GM12878 (cell line): Measurements from ENCODE around the gene FBXO5. TPM values are rescaled to one million over a fixed set of nuclear protein-coding genes. Genes with fewer than 3 reads are reported as not detected.
"Not testable (repeated sequence)": the region's sequence is repeated elsewhere in the genome, so short reads cannot be mapped to it uniquely, and the experiment has no call there.

ENCODE experiments used
- ATAC-seq: fragments of 200-7000 bp; cut with Tn5 transposase; 3 replicates; pipeline ENCODE4 v1.9.1; 2020; ENCODE audit warnings: mild to moderate bottlenecking, moderate library complexity
- BruUV-seq: library from RNA; stranded (reverse); fragments of 400-500 nt; replicated peaks from 2 replicates; lab custom pipeline; 2021; lab: Mats Ljungman, UMichigan
- CTCF ChIA-PET: fragments of 300-600 bp; sonication (Branson Sonifier 250); formaldehyde crosslinking; extraction: SDS; loops from one replicate; lab custom pipeline; 2021; ENCODE audit warnings: inconsistent platforms; lab: Yijun Ruan, JAX
- POLR2A ChIA-PET: fragments of 350-600 bp; formaldehyde crosslinking; extraction: SDS; loops from one replicate; lab custom pipeline; 2021; ENCODE audit warnings: inconsistent platforms; lab: Charles Lee
- RAD21 ChIA-PET: fragments of 300-600 bp; sonication (Branson Sonifier 250); formaldehyde crosslinking; loops from one replicate; lab custom pipeline; 2023; ENCODE audit warnings: antibody characterized with exemption; ENCODE audit not compliant: unreplicated experiment; lab: Charles Lee
- SMC1A ChIA-PET: fragments of 300-600 bp; sonication (Branson Sonifier 250); formaldehyde crosslinking; loops from one replicate; lab custom pipeline; 2023; ENCODE audit not compliant: unreplicated experiment, uncharacterized antibody; lab: Charles Lee
- DNase-seq: peaks from one replicate; pipeline ENCODE4 v3.0.0-alpha.2; 2011; ENCODE audit warnings: low read depth, low spot score
- FAIRE-seq: peaks from 3 replicates; lab custom pipeline; 2011; peaks lifted over from hg19 to GRCh38; lab: Jason Lieb, UNC
- H2AFZ ChIP-seq: 2 replicates; pipeline ENCODE4 v1.6.0; 2011; ENCODE audit warnings: low read depth, low read length, control low read depth; ENCODE audit not compliant: control insufficient read depth
- H3K27ac ChIP-seq: 2 replicates; pipeline ENCODE4 v1.5.1; 2011; ENCODE audit warnings: control low read depth; ENCODE audit not compliant: control insufficient read depth, insufficient read depth
- H3K27me3 ChIP-seq, 2 experiments: replicated peaks in 1 of 2; 2 replicates each; pipeline versions ENCODE4 v1.6.0 to v1.6.1; 2011; ENCODE audit warnings: low read length in 1 of 2; ENCODE audit not compliant: control insufficient read depth in 2 of 2, insufficient read depth in 2 of 2
- H3K36me3 ChIP-seq, 2 experiments: 2 replicates each; pipeline ENCODE4 v1.5.1; 2011; ENCODE audit warnings: low read length in 1 of 2; ENCODE audit not compliant: control insufficient read depth in 2 of 2, insufficient read depth in 2 of 2
- H3K4me1 ChIP-seq: 2 replicates; pipeline ENCODE4 v1.6.1; 2011; ENCODE audit warnings: mild to moderate bottlenecking, low read length, moderate library complexity, mixed read lengths; ENCODE audit not compliant: control insufficient read depth, insufficient read depth
- H3K4me2 ChIP-seq: 2 replicates; pipeline ENCODE4 v1.6.0; 2011; ENCODE audit warnings: control low read depth; ENCODE audit not compliant: control insufficient read depth, insufficient read depth
- H3K4me3 ChIP-seq: fragments of 200-600 bp; sonication (generic); 2 replicates; pipeline ENCODE4 v1.5.1; 2016
- H3K79me2 ChIP-seq: 2 replicates; pipeline ENCODE4 v1.6.0; 2011; ENCODE audit warnings: low read length; ENCODE audit not compliant: control insufficient read depth, insufficient read depth
- H3K9ac ChIP-seq: 2 replicates; pipeline ENCODE4 v1.8.0; 2011; ENCODE audit warnings: low read length, control low read depth, mixed read lengths; ENCODE audit not compliant: control insufficient read depth, insufficient read depth
- H3K9me3 ChIP-seq: replicated peaks from 3 replicates; pipeline ENCODE4 v1.5.1; 2011; ENCODE audit warnings: mild to moderate bottlenecking, low read length; ENCODE audit not compliant: control insufficient read depth, insufficient read depth
- H4K20me1 ChIP-seq: 2 replicates; pipeline ENCODE4 v1.6.0; 2011; ENCODE audit not compliant: control insufficient read depth, insufficient read depth
- ASH2L ChIP-seq: fragments of 300-600, 200-600 bp; sonication (generic); IDR thresholded peaks from 2 replicates; pipeline ENCODE4 v1.6.1; 2017; ENCODE audit warnings: low read depth, mild to moderate bottlenecking, borderline replicate concordance
- ESRRA ChIP-seq: IDR thresholded peaks from 2 replicates; pipeline ENCODE4 v1.6.1; 2012; ENCODE audit warnings: mild to moderate bottlenecking, low read length, improper control_type of control experiment
- SIN3A ChIP-seq: IDR thresholded peaks from 2 replicates; pipeline ENCODE4 v1.6.1; 2012; ENCODE audit warnings: low read depth, low read length, improper control_type of control experiment
- YBX1 ChIP-seq: fragments of 450-650 bp; IDR thresholded peaks from 2 replicates; pipeline ENCODE4 v1.6.1; 2016; ENCODE audit warnings: antibody characterized with exemption
- YY1 ChIP-seq: IDR thresholded peaks from 2 replicates; pipeline ENCODE4 v1.6.1; 2011; ENCODE audit warnings: low read depth, mild to moderate bottlenecking, low read length
- ZNF384 ChIP-seq: IDR thresholded peaks from 2 replicates; pipeline ENCODE4 v1.6.1; 2012; ENCODE audit warnings: low read depth, mild to moderate bottlenecking, low read length, improper control_type of control experiment, borderline replicate concordance
- ZZZ3 ChIP-seq: IDR thresholded peaks from 2 replicates; pipeline ENCODE4 v1.6.1; 2011; ENCODE audit warnings: low read depth; ENCODE audit not compliant: control insufficient read depth, insufficient read length
- WGBS: methylation state at CpG from one replicate; pipeline ENCODE4 v1.1.6; 2016; ENCODE audit warnings: low lambda C conversion rate; ENCODE audit not compliant: insufficient replicate concordance, insufficient coverage; ENCODE audit errors: missing lambda C conversion rate; 5-methylcytosine and 5-hydroxymethylcytosine counted together
- in situ Hi-C: fragments of 300-500 bp; cut with MboI; formaldehyde crosslinking; loops from 9 replicates; pipeline ENCODE4 v1.14.3; 2018; ENCODE audit warnings: mixed read lengths
- intact Hi-C: fragments of 100-400 bp; cut with micrococcal nuclease; formaldehyde crosslinking; loops from one replicate; pipeline ENCODE4 v1.14.2; 2022; ENCODE audit not compliant: unreplicated experiment
- polyA plus RNA-seq, 11 experiments: library from polyadenylated mRNA; depleted of rRNA in 4 of 11; unstranded in 6 of 11; stranded (reverse) in 5 of 11; fragments of >200 nt; fragmentation: Nextera tagmentation in 4 of 11; fragmentation: Illumina TruSeq in 1 of 11; extraction: Ambion mirVana in 4 of 11; extraction: Trizol in 1 of 11; gene quantifications; 1 replicate in 1 of 11; 2 replicates in 10 of 11; pipeline versions ENCODE4 v1.2.1 to v1.2.3, GENCODE V29; 2011 to 2016; ENCODE audit warnings: inconsistent platforms in 2 of 11, missing spikeins in 2 of 11, low read depth in 1 of 11
- total RNA-seq, 4 experiments: library from RNA; depleted of rRNA in 3 of 4; stranded (reverse); fragments of >200 nt in 3 of 4; fragmentation: Illumina TruSeq in 1 of 4; extraction: Trizol in 1 of 4; gene quantifications; 2 replicates each; pipeline versions ENCODE4 v1.2.1 to v1.2.3, GENCODE V29; 2013 to 2021
- TF ChIP-seq, protein P1 (sequence below): fragments of 450-650 bp; IDR thresholded peaks from 2 replicates; pipeline ENCODE4 v1.6.1; 2014; ENCODE audit warnings: mild to moderate bottlenecking
- TF ChIP-seq, protein P2 (sequence below): fragments of 450-650 bp; IDR thresholded peaks from 2 replicates; pipeline ENCODE4 v1.6.1; 2018; ENCODE audit warnings: mild to moderate bottlenecking, low read depth, moderate library complexity; ENCODE audit not compliant: partially characterized antibody

FBXO5 gene
- total and polyA plus RNA-seq, 10 of the 15 experiments (the other 5 are each of a cell fraction or from before 2014, with no cell fraction given): 13.6 to 62.2 (median 37.7) TPM

DNA sequence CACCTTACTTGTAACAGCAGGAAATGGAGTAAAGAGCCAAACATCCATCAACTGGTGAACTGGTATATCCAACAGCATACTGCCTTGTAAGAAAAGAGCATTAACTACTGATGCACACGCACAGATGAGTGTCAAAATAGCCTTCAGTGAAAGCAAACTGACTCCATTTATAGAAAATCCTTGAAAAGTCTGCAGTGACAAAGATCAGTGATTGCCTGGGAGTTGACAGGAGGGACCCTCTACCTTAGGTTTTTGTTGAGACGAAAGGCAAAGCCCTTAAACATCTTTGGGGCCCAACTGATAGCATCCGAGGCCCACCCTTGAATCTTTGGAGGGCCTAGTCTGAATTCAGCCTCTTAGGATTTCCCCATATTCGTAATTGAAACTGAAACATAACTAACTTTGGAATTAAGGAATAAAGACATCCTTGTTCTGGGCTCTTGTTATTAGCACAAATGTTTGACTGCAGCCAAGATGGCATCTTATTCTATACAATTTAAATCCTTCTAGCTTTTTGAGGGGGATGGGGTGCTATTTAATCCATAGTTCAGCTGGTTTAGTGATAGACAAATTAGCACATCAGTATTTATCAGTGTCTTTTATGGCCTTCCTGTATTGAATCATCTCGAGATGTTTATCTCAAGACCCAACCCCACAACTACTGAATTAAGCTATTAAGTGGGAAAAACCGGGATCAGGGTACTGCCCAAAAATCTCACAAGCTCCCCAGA is 13.0 kb downstream of the FBXO5 start:
- intact Hi-C loops: loop anchor here (5.0 to 10.0 kb wide), 2 partner anchors 52 to 665 kb away; no protein-coding TSS in a partner anchor
- WGBS: 99% methylated on average over 6 of the region's 6 CpGs
- CTCF ChIA-PET: interaction anchor here (0.8 to 1.5 kb wide), 6 partner anchors 9 to 54 kb away, joined by 3 to 5 read pairs (median 3); partner anchors contain the start of gene FBXO5

DNA sequence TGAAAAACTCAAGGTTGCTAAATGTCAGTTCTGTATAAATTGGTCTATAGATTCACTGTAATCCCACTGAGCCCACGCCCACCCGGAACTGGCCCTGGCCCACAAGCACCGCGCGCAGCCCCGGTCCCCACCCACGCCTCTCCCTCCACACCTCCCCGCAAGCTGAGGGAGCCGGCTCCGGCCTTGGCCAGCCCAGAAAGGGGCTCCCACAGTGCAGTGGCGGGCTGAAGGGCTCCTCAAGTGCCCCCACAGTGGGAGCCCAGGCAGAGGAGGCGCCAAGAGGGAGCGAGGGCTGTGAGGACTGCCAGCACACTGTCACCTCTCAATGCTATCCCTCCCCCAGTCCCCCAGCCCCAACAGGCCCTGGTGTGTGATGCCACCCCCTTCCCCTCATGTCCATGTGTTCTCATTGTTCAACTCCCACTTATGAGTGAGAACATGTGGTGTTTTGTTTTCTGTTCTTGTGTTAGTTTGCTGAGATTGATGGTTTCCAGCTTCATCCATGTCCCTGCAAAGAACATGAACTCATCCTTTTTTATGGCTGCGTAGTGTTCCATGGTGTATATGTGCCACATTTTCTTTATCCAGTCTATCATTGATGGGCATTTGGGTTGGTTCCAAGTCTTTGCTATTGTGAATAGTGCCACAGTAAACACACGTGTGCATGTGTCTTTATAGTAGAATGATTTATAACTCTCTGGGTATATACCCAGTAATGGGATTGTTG is 16.5 kb downstream of the FBXO5 start:
- H3K4me2 ChIP-seq, FAIRE-seq, H3K4me3 ChIP-seq, DNase-seq, H3K27me3 ChIP-seq, H3K9me3 ChIP-seq, H2AFZ ChIP-seq, H3K9ac ChIP-seq, H3K79me2 ChIP-seq, BruUV-seq, RAD21 ChIA-PET, H3K4me1 ChIP-seq, H3K36me3 ChIP-seq, H4K20me1 ChIP-seq, in situ Hi-C loops, intact Hi-C loops, POLR2A ChIA-PET, H3K27ac ChIP-seq, ATAC-seq: not testable (repeated sequence)
- WGBS: 94% methylated on average over 13 of the region's 15 CpGs
- CTCF ChIA-PET: interaction anchor here (1.0 kb wide), 1 partner anchor 11 kb away, joined by 3 read pairs; no protein-coding TSS in a partner anchor
- SMC1A ChIA-PET: interaction anchor here (0.7 kb wide), 1 partner anchor 10 kb away, joined by 3 read pairs; no protein-coding TSS in a partner anchor

More for the DNA sequence above, 13.0 kb downstream of the FBXO5 start:
- SMC1A ChIA-PET: interaction anchor here (0.6 to 1.1 kb wide), 5 partner anchors 10 to 1279 kb away, joined by 3 to 4 read pairs (median 3); no protein-coding TSS in a partner anchor
- H3K27me3 ChIP-seq: no peaks in the 10 kb centered on the region
- FAIRE-seq: no peak
- TF ChIP-seq ASH2L: no peak
- no peak for TF ChIP-seq ZNF384
- TF ChIP-seq, protein P1, sequence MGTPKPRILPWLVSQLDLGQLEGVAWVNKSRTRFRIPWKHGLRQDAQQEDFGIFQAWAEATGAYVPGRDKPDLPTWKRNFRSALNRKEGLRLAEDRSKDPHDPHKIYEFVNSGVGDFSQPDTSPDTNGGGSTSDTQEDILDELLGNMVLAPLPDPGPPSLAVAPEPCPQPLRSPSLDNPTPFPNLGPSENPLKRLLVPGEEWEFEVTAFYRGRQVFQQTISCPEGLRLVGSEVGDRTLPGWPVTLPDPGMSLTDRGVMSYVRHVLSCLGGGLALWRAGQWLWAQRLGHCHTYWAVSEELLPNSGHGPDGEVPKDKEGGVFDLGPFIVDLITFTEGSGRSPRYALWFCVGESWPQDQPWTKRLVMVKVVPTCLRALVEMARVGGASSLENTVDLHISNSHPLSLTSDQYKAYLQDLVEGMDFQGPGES: no peak
- no peak for TF ChIP-seq YY1
- TF ChIP-seq SIN3A: no peak
- TF ChIP-seq, protein P2, sequence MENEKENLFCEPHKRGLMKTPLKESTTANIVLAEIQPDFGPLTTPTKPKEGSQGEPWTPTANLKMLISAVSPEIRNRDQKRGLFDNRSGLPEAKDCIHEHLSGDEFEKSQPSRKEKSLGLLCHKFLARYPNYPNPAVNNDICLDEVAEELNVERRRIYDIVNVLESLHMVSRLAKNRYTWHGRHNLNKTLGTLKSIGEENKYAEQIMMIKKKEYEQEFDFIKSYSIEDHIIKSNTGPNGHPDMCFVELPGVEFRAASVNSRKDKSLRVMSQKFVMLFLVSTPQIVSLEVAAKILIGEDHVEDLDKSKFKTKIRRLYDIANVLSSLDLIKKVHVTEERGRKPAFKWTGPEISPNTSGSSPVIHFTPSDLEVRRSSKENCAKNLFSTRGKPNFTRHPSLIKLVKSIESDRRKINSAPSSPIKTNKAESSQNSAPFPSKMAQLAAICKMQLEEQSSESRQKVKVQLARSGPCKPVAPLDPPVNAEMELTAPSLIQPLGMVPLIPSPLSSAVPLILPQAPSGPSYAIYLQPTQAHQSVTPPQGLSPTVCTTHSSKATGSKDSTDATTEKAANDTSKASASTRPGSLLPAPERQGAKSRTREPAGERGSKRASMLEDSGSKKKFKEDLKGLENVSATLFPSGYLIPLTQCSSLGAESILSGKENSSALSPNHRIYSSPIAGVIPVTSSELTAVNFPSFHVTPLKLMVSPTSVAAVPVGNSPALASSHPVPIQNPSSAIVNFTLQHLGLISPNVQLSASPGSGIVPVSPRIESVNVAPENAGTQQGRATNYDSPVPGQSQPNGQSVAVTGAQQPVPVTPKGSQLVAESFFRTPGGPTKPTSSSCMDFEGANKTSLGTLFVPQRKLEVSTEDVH: no peak
- no peak for TF ChIP-seq ESRRA
- TF ChIP-seq ZZZ3: no peak
- no peak for TF ChIP-seq YBX1
- TF ChIP-seq, all 136 proteins: peak for 0
- ChIA-PET RAD21 (no interaction called here), POLR2A (no interaction called here)
- Histone ChIP-seq H3K36me3 (peaks cover 0 to 24% of the 10 kb centered on the region in 2 experiments; a peak in 3 of 4 replicates), H3K27ac (no peak overlapping the region), H3K79me2 (peaks cover 25% of the 10 kb centered on the region), H3K9ac (no peak overlapping the region), H3K4me1 (no peaks in the 10 kb centered on the region), H4K20me1 (no peaks in the 10 kb centered on the region), H3K4me2 (no peak overlapping the region), H3K9me3 (peaks cover 4% of the 10 kb centered on the region), H3K4me3 (no peak overlapping the region), H2AFZ (no peak overlapping the region)
- no TSS peak for BruUV-seq
- DNase-seq (no peak), ATAC-seq (no peak)
- in situ Hi-C loops: no loop called here
